PC-9 (cell line): ENCODE measurements around the gene PON3. TPM values are rescaled to one million over a fixed set of nuclear protein-coding genes. Genes with fewer than 3 reads are reported as not detected.

Source experiments
- BruUV-seq: library from RNA; stranded (reverse); fragments of 400-500 nt; replicated peaks from 2 replicates; lab custom pipeline; 2021; lab: Mats Ljungman, UMichigan
- CTCF ChIA-PET: fragments of 300-600 bp; sonication (Branson Sonifier 250); formaldehyde crosslinking; loops from one replicate; lab custom pipeline; 2022; ENCODE audit warnings: antibody characterized with exemption; lab: Charles Lee
- POLR2A ChIA-PET: fragments of 300-600 bp; sonication (Branson Sonifier 250); formaldehyde crosslinking; loops from one replicate; lab custom pipeline; 2022; ENCODE audit warnings: antibody characterized with exemption; ENCODE audit not compliant: unreplicated experiment; lab: Charles Lee
- DNase-seq, 2 experiments: peaks; one replicate each; pipeline versions ENCODE4 v3.0.0 to v3.0.0-alpha.2; 2015 to 2022; ENCODE audit warnings: mixed read lengths in 1 of 2
- H2AFZ ChIP-seq: fragments of 200-600 bp; sonication (generic); 2 replicates; pipeline ENCODE4 v1.8.1; 2017; ENCODE audit warnings: antibody characterized with exemption
- H3F3A ChIP-seq: fragments of 200-600 bp; sonication (generic); 2 replicates; pipeline ENCODE4 v1.8.1; 2017; ENCODE audit warnings: antibody characterized with exemption, mild to moderate bottlenecking, low read depth; ENCODE audit not compliant: insufficient read depth
- H3K27ac ChIP-seq: fragments of 200-600 bp; sonication (generic); 2 replicates; pipeline ENCODE4 v1.6.1; 2016; ENCODE audit warnings: mixed run types
- H3K27me3 ChIP-seq: fragments of 200-600 bp; sonication (generic); 2 replicates; pipeline ENCODE4 v1.6.1; 2016; ENCODE audit warnings: low read depth, mixed run types; ENCODE audit not compliant: insufficient read depth
- H3K36me3 ChIP-seq: fragments of 200-600 bp; sonication (generic); 2 replicates; pipeline ENCODE4 v1.6.1; 2016; ENCODE audit warnings: low read depth, mixed run types
- H3K4me1 ChIP-seq: fragments of 200-600 bp; sonication (generic); replicated peaks from 2 replicates; pipeline ENCODE4 v1.6.1; 2016; ENCODE audit warnings: mixed run types; ENCODE audit not compliant: insufficient read depth
- H3K4me2 ChIP-seq: fragments of 200-600 bp; sonication (generic); 2 replicates; pipeline ENCODE4 v1.6.1; 2017; ENCODE audit warnings: mixed run types
- H3K4me3 ChIP-seq: fragments of 200-600 bp; sonication (generic); 2 replicates; pipeline ENCODE4 v1.6.1; 2016; ENCODE audit warnings: mixed run types
- H3K79me2 ChIP-seq: fragments of 200-600 bp; sonication (generic); 2 replicates; pipeline ENCODE4 v1.6.1; 2017; ENCODE audit warnings: low read depth, mixed run types
- H3K9me2 ChIP-seq: fragments of 200-600 bp; sonication (generic); 2 replicates; pipeline ENCODE4 v1.8.1; 2017; ENCODE audit warnings: mild to moderate bottlenecking; ENCODE audit not compliant: insufficient read depth
- H3K9me3 ChIP-seq: fragments of 200-600 bp; sonication (generic); 2 replicates; pipeline ENCODE4 v1.8.1; 2016; ENCODE audit warnings: low read depth; ENCODE audit not compliant: insufficient read depth
- H4K20me1 ChIP-seq: fragments of 200-600 bp; sonication (generic); 2 replicates; pipeline ENCODE4 v1.8.1; 2017; ENCODE audit not compliant: insufficient read depth
- CTCF ChIP-seq: fragments of 200-600 bp; sonication (generic); conservative IDR thresholded peaks from 2 replicates; pipeline ENCODE4 v1.6.1; 2017; ENCODE audit warnings: mixed run types, antibody characterized with exemption, mild to moderate bottlenecking, moderate library complexity
- EZH2 ChIP-seq: fragments of 200-600 bp; sonication (generic); IDR thresholded peaks from 2 replicates; pipeline ENCODE4 v1.8.0; 2017; ENCODE audit warnings: antibody characterized with exemption, low read depth
- intact Hi-C: fragments of 100-400 bp; cut with micrococcal nuclease; formaldehyde crosslinking; loops from one replicate; pipeline ENCODE4 v1.10.0; 2022; ENCODE audit not compliant: unreplicated experiment
- total RNA-seq: library from RNA; stranded (reverse); gene quantifications from 2 replicates; pipeline ENCODE4 v1.2.3, GENCODE V29; 2021

Gene PON3
- total RNA-seq, 1 experiment from 2014 or later, result 0.85 TPM

- Histone ChIP-seq H3K4me1 (no peaks in the 10 kb centered on the region), H3K36me3 (no peaks in the 10 kb centered on the region), H3K9me2 (no peaks in the 10 kb centered on the region), H3K27ac (no peak overlapping the region), H3K79me2 (no peaks in the 10 kb centered on the region), H3K4me2 (no peak overlapping the region), H3K27me3 (no peaks in the 10 kb centered on the region), H3F3A (no peaks in the 10 kb centered on the region), H3K9me3 (no peaks in the 10 kb centered on the region), H3K4me3 (no peak overlapping the region), H2AFZ (no peak overlapping the region), H4K20me1 (no peaks in the 10 kb centered on the region)
- no peak for TF ChIP-seq CTCF
- TF ChIP-seq EZH2, result no peak
- ChIA-PET CTCF (no interaction called here), POLR2A (no interaction called here)
- no TSS peak for BruUV-seq
- intact Hi-C loops, result no loop called here
- no peak for DNase-seq
Observed at GRCh38 chr7:95407751-95408150, 11.6 kb upstream of the PON3 start.

GRCh38 chr7:95405800-95406199 lies 9.6 kb upstream of the PON3 start:
- Histone ChIP-seq H3F3A (no peaks in the 10 kb centered on the region), H3K4me1 (no peaks in the 10 kb centered on the region), H3K36me3 (no peaks in the 10 kb centered on the region), H3K27me3 (no peaks in the 10 kb centered on the region), H3K4me2 (no peak overlapping the region), H3K4me3 (no peak overlapping the region), H4K20me1 (0 out of 2 replicates have a peak, but pooled peaks cover 3% of the 10 kb centered on the region), H3K79me2 (no peaks in the 10 kb centered on the region), H3K27ac (no peak overlapping the region), H3K9me3 (no peaks in the 10 kb centered on the region), H2AFZ (no peak overlapping the region), H3K9me2 (no peaks in the 10 kb centered on the region)
- CTCF ChIA-PET, result no interaction called here
- BruUV-seq, result no TSS peak
- POLR2A ChIA-PET, result no interaction called here
- intact Hi-C loops, result no loop called here
- no peak for DNase-seq
- TF ChIP-seq CTCF (no peak), EZH2 (no peak)

- H3K4me2 ChIP-seq, result no peak overlapping the region
- no peaks in the 10 kb centered on the region for H3K4me1 ChIP-seq
- no TSS peak for BruUV-seq
- H3K79me2 ChIP-seq, result no peaks in the 10 kb centered on the region
- H3K36me3 ChIP-seq, result no peaks in the 10 kb centered on the region
- H3F3A ChIP-seq, result no peaks in the 10 kb centered on the region
- no peak overlapping the region for H3K4me3 ChIP-seq
- no peaks in the 10 kb centered on the region for H3K9me3 ChIP-seq
- no peak overlapping the region for H3K27ac ChIP-seq
- DNase-seq, result no peak
- H4K20me1 ChIP-seq, result 0 out of 2 replicates have a peak, but pooled peaks cover 3% of the 10 kb centered on the region
- no peak overlapping the region for H2AFZ ChIP-seq
- ChIA-PET CTCF (no interaction called here), POLR2A (no interaction called here)
- H3K9me2 ChIP-seq, result no peaks in the 10 kb centered on the region
- TF ChIP-seq CTCF, result no peak
- no peak for TF ChIP-seq EZH2
- no peaks in the 10 kb centered on the region for H3K27me3 ChIP-seq
- intact Hi-C loops, result no loop called here
Observed at GRCh38 chr7:95405208-95405607, 9.0 kb upstream of the PON3 start.
